ENCODE results near the gene MB21D2. TPM values are rescaled to one million over a fixed set of nuclear protein-coding genes. Genes with fewer than 3 reads are reported as not detected.

Gene MB21D2
- total and polyA plus RNA-seq, 2 of the 8 experiments (the other 6 are each of a cell fraction or from before 2014, with no cell fraction given), result 10.0 to 21.0 TPM

GRCh38 chr3:192835818-192836815 is 81.5 kb downstream of the MB21D2 start (continued):
- TF ChIP-seq CHD7 (IDR thresholded peaks at IDR 0.05; ENCODE audit: insufficient replicate concordance, low read length) (no peak), CBX8 (IDR thresholded peaks at IDR 0.05; ENCODE audit: borderline replicate concordance, low read depth, low read length) (no peak), BCL11A (IDR thresholded peaks at IDR 0.05; ENCODE audit: low read depth in 2 of 2, low read length in 2 of 2) (no peak), CTCF (IDR thresholded peaks at IDR 0.05; ENCODE audit: control extremely low read depth in 1 of 3, insufficient read depth in 1 of 3, low read depth in 1 of 3, low read length in 3 of 3) (no peak), POU5F1 (IDR thresholded peaks at IDR 0.05; ENCODE audit: low read depth, low read length) (no peak), RFX5 (IDR thresholded peaks at IDR 0.05; ENCODE audit: borderline replicate concordance, low read depth, low read length) (no peak)

All from H1 (cell line).